ENCODE measurements around the gene ITIH4. TPM values are rescaled to one million over a fixed set of nuclear protein-coding genes. Genes with fewer than 3 reads are reported as not detected.

ITIH4 gene
- total and polyA plus RNA-seq, 2 of the 13 experiments (the other 11 are each of a cell fraction or from before 2014, with no cell fraction given): 2.7 to 5.3 TPM

GRCh38 chr3:52795298-52795900, 35.1 kb downstream of the ITIH4 start (continued):
- TF ChIP-seq RERE (CRISPR knock-in tag; IDR thresholded peaks at IDR 0.05; ENCODE audit: low read depth) (0 out of 2 replicates have a peak, but pooled peaks have one; percentile 29), RBAK (CRISPR knock-in tag; IDR thresholded peaks at IDR 0.05) (no peak), ZNF317 (CRISPR knock-in tag; IDR thresholded peaks at IDR 0.05) (0 out of 2 replicates have a peak, but pooled peaks have one; percentile 34), MAZ (IDR thresholded peaks at IDR 0.05; ENCODE audit: borderline replicate concordance, low read depth, low read length) (0 out of 2 replicates have a peak, but pooled peaks have one; percentile 13), MAZ (CRISPR knock-in tag; IDR thresholded peaks at IDR 0.05; ENCODE audit: low read depth) (peak; percentile 41; the same call in 1 of the 2 replicates), MTF2 (CRISPR knock-in tag; IDR thresholded peaks at IDR 0.05; ENCODE audit: borderline replicate concordance) (no peak), ZNF235 (CRISPR knock-in tag; IDR thresholded peaks at IDR 0.05; ENCODE audit: borderline replicate concordance) (no peak), MED8 (CRISPR knock-in tag; IDR thresholded peaks at IDR 0.05; ENCODE audit: insufficient replicate concordance) (no peak), ZNF275 (CRISPR knock-in tag; IDR thresholded peaks at IDR 0.05; ENCODE audit: borderline replicate concordance) (0 out of 2 replicates have a peak, but pooled peaks have one; percentile 56), POLR2AphosphoS5 (IDR thresholded peaks at IDR 0.05; ENCODE audit: low read depth, low read length) (peak; percentile 53), ATAD3A (CRISPR knock-in tag; IDR thresholded peaks at IDR 0.05) (no peak), SALL1 (CRISPR knock-in tag; IDR thresholded peaks at IDR 0.05) (peak; percentile 81), SKIL (CRISPR knock-in tag; IDR thresholded peaks at IDR 0.05; ENCODE audit: borderline replicate concordance) (peak; percentile 90), ZKSCAN8 (CRISPR knock-in tag; IDR thresholded peaks at IDR 0.05; ENCODE audit: borderline replicate concordance) (peak; percentile 60; the same call in 1 of the 2 replicates), ZNF629 (CRISPR knock-in tag; conservative IDR thresholded peaks at IDR 0.05) (no peak), ATF5 (CRISPR knock-in tag; IDR thresholded peaks at IDR 0.05; ENCODE audit: low read depth) (no peak)

All from HepG2 (cell line).